Right lobe of liver (tissue), 4 donors: ENCODE measurements around the gene SF1.

Source experiments
- POLR2A ChIP-seq: fragments of 450-650 bp; IDR thresholded peaks from one replicate; pipeline ENCODE4 v1.6.1; 2017; ENCODE audit warnings: antibody characterized with exemption, mild to moderate bottlenecking
- TF ChIP-seq, protein P1 (sequence below), 4 donors: fragments of 200-600 bp in 3 of 4; fragments of 450-650 bp in 1 of 4; IDR thresholded peaks; one replicate each; pipeline versions ENCODE4 v1.5.1 to v1.8.0; 2016 to 2022; ENCODE audit warnings: antibody characterized with exemption in 4 of 4, mild to moderate bottlenecking in 2 of 4
- donor health status: DM: no; HTN: no; CAD: no.
- donor health status: DM: no; HTN: no; CAD: no.
- donor health status: DM: no; HTN: yes; CAD: no.

- TF ChIP-seq, protein P1, sequence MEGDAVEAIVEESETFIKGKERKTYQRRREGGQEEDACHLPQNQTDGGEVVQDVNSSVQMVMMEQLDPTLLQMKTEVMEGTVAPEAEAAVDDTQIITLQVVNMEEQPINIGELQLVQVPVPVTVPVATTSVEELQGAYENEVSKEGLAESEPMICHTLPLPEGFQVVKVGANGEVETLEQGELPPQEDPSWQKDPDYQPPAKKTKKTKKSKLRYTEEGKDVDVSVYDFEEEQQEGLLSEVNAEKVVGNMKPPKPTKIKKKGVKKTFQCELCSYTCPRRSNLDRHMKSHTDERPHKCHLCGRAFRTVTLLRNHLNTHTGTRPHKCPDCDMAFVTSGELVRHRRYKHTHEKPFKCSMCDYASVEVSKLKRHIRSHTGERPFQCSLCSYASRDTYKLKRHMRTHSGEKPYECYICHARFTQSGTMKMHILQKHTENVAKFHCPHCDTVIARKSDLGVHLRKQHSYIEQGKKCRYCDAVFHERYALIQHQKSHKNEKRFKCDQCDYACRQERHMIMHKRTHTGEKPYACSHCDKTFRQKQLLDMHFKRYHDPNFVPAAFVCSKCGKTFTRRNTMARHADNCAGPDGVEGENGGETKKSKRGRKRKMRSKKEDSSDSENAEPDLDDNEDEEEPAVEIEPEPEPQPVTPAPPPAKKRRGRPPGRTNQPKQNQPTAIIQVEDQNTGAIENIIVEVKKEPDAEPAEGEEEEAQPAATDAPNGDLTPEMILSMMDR (IDR thresholded peaks at IDR 0.05) = no peak
- TF ChIP-seq POLR2A = peak; percentile 33
Measured at GRCh38 chr11:64745521-64746328, 32.6 kb downstream of the SF1 start.
